Left colon (tissue), 2 donors: ENCODE results near the gene FHIT. TPM values are rescaled to one million over a fixed set of nuclear protein-coding genes. Genes with fewer than 3 reads are reported as not detected.
"Not testable (repeated sequence)": the region's sequence is repeated elsewhere in the genome, so short reads cannot be mapped to it uniquely, and the experiment has no call there.

Source experiments
- ATAC-seq: fragments of 200-7000 bp; cut with Tn5 transposase; one replicate; pipeline ENCODE4 v1.9.1; 2020; ENCODE audit warnings: mild to moderate bottlenecking, moderate library complexity
- DNase-seq, 2 donors: peaks; one replicate each; pipeline ENCODE4 v3.0.0-alpha.2; 2020
- intact Hi-C, 2 donors: fragments of 100-400 bp; cut with DNase I in 1 of 2; cut with micrococcal nuclease in 1 of 2; formaldehyde crosslinking; loops; one replicate each; pipeline versions ENCODE4 v1.11.2 to v1.14.0; 2022; cut with DNase I, micrococcal nuclease
- total RNA-seq, 2 donors: library from RNA; stranded (reverse); fragmentation: NEBNext Ultra II Directional; extraction: Animal tissue kit (Norgen Biotek cat#: 25700); gene quantifications; one replicate each; pipeline ENCODE4 v1.2.1, GENCODE V29; 2021
- donor health status: DM: no; HTN: no; CAD: no.
- donor health status: DM: yes; HTN: yes; CAD: no.

FHIT gene
- total RNA-seq, 2 donors from 2014 or later: 14.5 to 17.2 TPM

GRCh38 chr3:61035573-61035972 lies 215.7 kb downstream of the FHIT start:
- no peak for DNase-seq
- intact Hi-C loops: no loop called here
- ATAC-seq: no peak

- no peak for ATAC-seq
- no peak for DNase-seq
- intact Hi-C loops: no loop called here
Measured at GRCh38 chr3:61032991-61033390, 218.3 kb downstream of the FHIT start.

GRCh38 chr3:61031503-61031902 lies 219.7 kb downstream of the FHIT start:
- no peak for DNase-seq
- intact Hi-C loops: no loop called here

GRCh38 chr3:61030469-61031035 lies 220.7 kb downstream of the FHIT start:
- intact Hi-C loops: no loop called here
- ATAC-seq: no peak
- no peak for DNase-seq

More at GRCh38 chr3:61031503-61031902, 219.7 kb downstream of the FHIT start:
- no peak for ATAC-seq

- DNase-seq: no peak
Measured at GRCh38 chr3:61029194-61029593, 222.1 kb downstream of the FHIT start.

GRCh38 chr3:61018807-61019206 lies 232.4 kb downstream of the FHIT start:
- DNase-seq (no peak), ATAC-seq (no peak)
- intact Hi-C loops: no loop called here

More at GRCh38 chr3:61029194-61029593, 222.1 kb downstream of the FHIT start:
- no peak for ATAC-seq
- intact Hi-C loops: no loop called here

GRCh38 chr3:61017028-61017427 lies 234.2 kb downstream of the FHIT start:
- intact Hi-C loops, DNase-seq, ATAC-seq: not testable (repeated sequence)

- ATAC-seq (no peak), DNase-seq (no peak)
- intact Hi-C loops: no loop called here
Measured at GRCh38 chr3:61015859-61016258, 235.4 kb downstream of the FHIT start.

- ATAC-seq (no peak), DNase-seq (no peak)
- intact Hi-C loops: no loop called here
Measured at GRCh38 chr3:61015408-61015807, 235.8 kb downstream of the FHIT start.

GRCh38 chr3:61008998-61009380 lies 242.3 kb downstream of the FHIT start:
- ATAC-seq (no peak), DNase-seq (no peak)

GRCh38 chr3:61008153-61008997 lies 242.9 kb downstream of the FHIT start:
- no peak for ATAC-seq
- DNase-seq: no peak
- intact Hi-C loops: no loop called here

More at GRCh38 chr3:61008998-61009380, 242.3 kb downstream of the FHIT start:
- intact Hi-C loops: no loop called here

GRCh38 chr3:61005591-61005990 lies 245.7 kb downstream of the FHIT start:
- intact Hi-C loops: no loop called here
- no peak for DNase-seq
- ATAC-seq: no peak

- intact Hi-C loops: no loop called here
- DNase-seq: no peak
- ATAC-seq: no peak
Measured at GRCh38 chr3:60998858-60999257, 252.4 kb downstream of the FHIT start.

- intact Hi-C loops: no loop called here
- no peak for ATAC-seq
- DNase-seq: peak in 1 of 2 donors; percentile 6
Measured at GRCh38 chr3:60992395-60992794, 258.9 kb downstream of the FHIT start.

GRCh38 chr3:60990442-60990730 lies 260.9 kb downstream of the FHIT start:
- intact Hi-C loops: no loop called here
- ATAC-seq (no peak), DNase-seq (no peak)

- no peak for ATAC-seq
- DNase-seq: no peak
- intact Hi-C loops: no loop called here
Measured at GRCh38 chr3:60989626-60990441, 261.4 kb downstream of the FHIT start.

- intact Hi-C loops, ATAC-seq, DNase-seq: not testable (repeated sequence)
Measured at GRCh38 chr3:60987191-60987590, 264.1 kb downstream of the FHIT start.

GRCh38 chr3:60986552-60986951 lies 264.7 kb downstream of the FHIT start:
- no peak for DNase-seq
- intact Hi-C loops: no loop called here
- ATAC-seq: no peak

- no peak for ATAC-seq
- intact Hi-C loops: no loop called here
Measured at GRCh38 chr3:60983906-60984305, 267.3 kb downstream of the FHIT start.

GRCh38 chr3:60980342-60980692 lies 270.9 kb downstream of the FHIT start:
- ATAC-seq (no peak), DNase-seq (no peak)
- intact Hi-C loops: no loop called here

More at GRCh38 chr3:60983906-60984305, 267.3 kb downstream of the FHIT start:
- no peak for DNase-seq
